ENCODE measurements around the gene DCBLD2.

Gene DCBLD2

GRCh38 chr3:98906230-98906629 is 4.7 kb upstream of the DCBLD2 start:
- TF ChIP-seq POLR2AphosphoS5 (IDR thresholded peaks at IDR 0.05; ENCODE audit: low read depth, low read length) = no peak
- no peak for FAIRE-seq
- DNase-seq (ENCODE audit: insufficient read length) = no peak

- no peak for TF ChIP-seq POLR2A (IDR thresholded peaks at IDR 0.05; ENCODE audit: low read depth, low read length)
- TF ChIP-seq POLR2AphosphoS5 (IDR thresholded peaks at IDR 0.05; ENCODE audit: low read depth, low read length) = no peak
- no peak for TF ChIP-seq TAF1 (IDR thresholded peaks at IDR 0.05; ENCODE audit: borderline replicate concordance, low read depth, low read length)
- DNase-seq (ENCODE audit: insufficient read length) (no peak), FAIRE-seq (no peak)
These were observed 2.4 kb upstream of the DCBLD2 start for GRCh38 chr3:98903705-98904481.

- TF ChIP-seq POLR2AphosphoS5 (IDR thresholded peaks at IDR 0.05; ENCODE audit: low read depth, low read length) = no peak
- TF ChIP-seq TAF1 (IDR thresholded peaks at IDR 0.05; ENCODE audit: borderline replicate concordance, low read depth, low read length) = no peak
- no peak for TF ChIP-seq POLR2A (IDR thresholded peaks at IDR 0.05; ENCODE audit: low read depth, low read length)
- no peak for FAIRE-seq
- no peak for DNase-seq (ENCODE audit: insufficient read length)
These were observed 1.6 kb upstream of the DCBLD2 start for GRCh38 chr3:98903099-98903498.

- FAIRE-seq = no peak
- no peak for DNase-seq (ENCODE audit: insufficient read length)
- TF ChIP-seq POLR2A (IDR thresholded peaks at IDR 0.05; ENCODE audit: low read depth, low read length) (no peak), TAF1 (IDR thresholded peaks at IDR 0.05; ENCODE audit: borderline replicate concordance, low read depth, low read length) (no peak), POLR2AphosphoS5 (IDR thresholded peaks at IDR 0.05; ENCODE audit: low read depth, low read length) (no peak)
These were observed 851 bp upstream of the DCBLD2 start for GRCh38 chr3:98902351-98902740.

- TF ChIP-seq POLR2A (IDR thresholded peaks at IDR 0.05; ENCODE audit: low read depth, low read length) (no peak), TAF1 (IDR thresholded peaks at IDR 0.05; ENCODE audit: borderline replicate concordance, low read depth, low read length) (no peak), POLR2AphosphoS5 (IDR thresholded peaks at IDR 0.05; ENCODE audit: low read depth, low read length) (no peak)
- no peak for DNase-seq (ENCODE audit: insufficient read length)
- FAIRE-seq = no peak
These were observed 440 bp downstream of the DCBLD2 start for GRCh38 chr3:98901119-98901391.

GRCh38 chr3:98900265-98901118 is 1.0 kb downstream of the DCBLD2 start:
- DNase-seq (ENCODE audit: insufficient read length) (no peak), FAIRE-seq (no peak)
- TF ChIP-seq POLR2A (IDR thresholded peaks at IDR 0.05; ENCODE audit: low read depth, low read length) (no peak), POLR2AphosphoS5 (IDR thresholded peaks at IDR 0.05; ENCODE audit: low read depth, low read length) (no peak), TAF1 (IDR thresholded peaks at IDR 0.05; ENCODE audit: borderline replicate concordance, low read depth, low read length) (no peak)

GRCh38 chr3:98897701-98898100 is 3.8 kb downstream of the DCBLD2 start:
- DNase-seq (ENCODE audit: insufficient read length) = no peak
- TF ChIP-seq POLR2A (IDR thresholded peaks at IDR 0.05; ENCODE audit: low read depth, low read length) (no peak), POLR2AphosphoS5 (IDR thresholded peaks at IDR 0.05; ENCODE audit: low read depth, low read length) (no peak), TAF1 (IDR thresholded peaks at IDR 0.05; ENCODE audit: borderline replicate concordance, low read depth, low read length) (no peak)
- FAIRE-seq = no peak

- FAIRE-seq (peak; percentile 42), DNase-seq (ENCODE audit: insufficient read length) (no peak)
- TF ChIP-seq POLR2A (IDR thresholded peaks at IDR 0.05; ENCODE audit: low read depth, low read length) (no peak), POLR2AphosphoS5 (IDR thresholded peaks at IDR 0.05; ENCODE audit: low read depth, low read length) (no peak)
These were observed 6.5 kb downstream of the DCBLD2 start for GRCh38 chr3:98894791-98895576.

- TF ChIP-seq TAF1 (IDR thresholded peaks at IDR 0.05; ENCODE audit: borderline replicate concordance, low read depth, low read length) (no peak), POLR2A (IDR thresholded peaks at IDR 0.05; ENCODE audit: low read depth, low read length) (no peak), POLR2AphosphoS5 (IDR thresholded peaks at IDR 0.05; ENCODE audit: low read depth, low read length) (no peak)
- FAIRE-seq (peak; percentile 83), DNase-seq (ENCODE audit: insufficient read length) (no peak)
These were observed 7.8 kb downstream of the DCBLD2 start for GRCh38 chr3:98893740-98894139.

- DNase-seq (ENCODE audit: insufficient read length) (no peak), FAIRE-seq (no peak)
- TF ChIP-seq TAF1 (IDR thresholded peaks at IDR 0.05; ENCODE audit: borderline replicate concordance, low read depth, low read length) = no peak
- TF ChIP-seq POLR2A (IDR thresholded peaks at IDR 0.05; ENCODE audit: low read depth, low read length) = no peak
- TF ChIP-seq POLR2AphosphoS5 (IDR thresholded peaks at IDR 0.05; ENCODE audit: low read depth, low read length) = no peak
These were observed 9.2 kb downstream of the DCBLD2 start for GRCh38 chr3:98892263-98892662.

GRCh38 chr3:98890965-98891910 is 10.3 kb downstream of the DCBLD2 start:
- no peak for TF ChIP-seq POLR2AphosphoS5 (IDR thresholded peaks at IDR 0.05; ENCODE audit: low read depth, low read length)
- TF ChIP-seq POLR2A (IDR thresholded peaks at IDR 0.05; ENCODE audit: low read depth, low read length) = no peak
- no peak for TF ChIP-seq TAF1 (IDR thresholded peaks at IDR 0.05; ENCODE audit: borderline replicate concordance, low read depth, low read length)
- no peak for FAIRE-seq
- DNase-seq (ENCODE audit: insufficient read length) = no peak
